Hematopoietic multipotent progenitor cell treated with erythropoietin and hydrocortisone succinate and interleukin-3 and kit ligand, for 8 days (in vitro differentiated cells): ENCODE measurements around the gene SIMC1.
A peak's percentile ranks its signal among the peaks of the same experiment; 100 is the strongest.
"Not testable (repeated sequence)": the region's sequence is repeated elsewhere in the genome, so short reads cannot be mapped to it uniquely, and the experiment has no call there.

Experiments
- DNase-seq: peaks from one replicate; pipeline ENCODE4 v3.0.0-alpha.2; 2015

Gene SIMC1

DNA sequence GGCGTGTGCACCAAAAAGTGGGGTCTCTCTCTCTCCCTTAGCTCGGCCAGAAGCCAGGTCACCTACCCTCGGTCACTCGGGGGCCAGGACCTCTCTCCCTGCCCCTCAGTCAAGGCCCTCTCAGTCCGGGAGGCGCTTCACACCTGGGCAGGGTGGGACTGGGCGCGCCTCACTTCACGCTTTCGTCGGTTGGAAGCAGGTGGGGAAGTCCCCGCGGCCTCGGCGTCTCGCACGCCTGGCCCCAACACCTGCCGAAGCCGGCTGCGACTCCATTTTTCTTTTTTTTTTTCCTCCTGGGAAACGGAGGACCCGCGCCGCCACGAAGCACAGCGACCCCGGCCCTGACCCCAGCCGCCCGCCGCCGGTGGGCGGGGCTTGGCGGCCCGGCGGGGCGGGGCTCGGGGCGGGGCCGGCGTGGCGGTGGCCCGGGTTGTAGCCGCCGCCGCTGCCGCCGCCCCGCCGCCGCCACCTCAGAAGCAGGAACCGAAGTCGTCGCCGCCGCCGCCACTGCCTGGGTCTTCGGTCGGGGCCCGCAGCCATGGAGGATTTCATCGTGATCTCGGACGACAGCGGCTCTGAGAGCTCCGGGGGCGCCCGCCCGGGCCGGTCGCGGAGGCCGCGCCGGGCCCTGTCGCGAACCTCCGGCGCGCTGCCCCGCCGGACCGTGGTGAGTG, at the start of gene SIMC1:
Gene SIMC1, plus strand, starts transcription at position 454 of the 674 bp plus-strand sequence. Its CDS starts 85 bp downstream, at position 539.
- not testable (repeated sequence) for DNase-seq

GRCh38 chr5:176188506-176189193, 49.6 kb upstream of the SIMC1 start:
- no peak for DNase-seq

- no peak for DNase-seq
Measured at GRCh38 chr5:176189857-176190256, 48.4 kb upstream of the SIMC1 start.

DNA sequence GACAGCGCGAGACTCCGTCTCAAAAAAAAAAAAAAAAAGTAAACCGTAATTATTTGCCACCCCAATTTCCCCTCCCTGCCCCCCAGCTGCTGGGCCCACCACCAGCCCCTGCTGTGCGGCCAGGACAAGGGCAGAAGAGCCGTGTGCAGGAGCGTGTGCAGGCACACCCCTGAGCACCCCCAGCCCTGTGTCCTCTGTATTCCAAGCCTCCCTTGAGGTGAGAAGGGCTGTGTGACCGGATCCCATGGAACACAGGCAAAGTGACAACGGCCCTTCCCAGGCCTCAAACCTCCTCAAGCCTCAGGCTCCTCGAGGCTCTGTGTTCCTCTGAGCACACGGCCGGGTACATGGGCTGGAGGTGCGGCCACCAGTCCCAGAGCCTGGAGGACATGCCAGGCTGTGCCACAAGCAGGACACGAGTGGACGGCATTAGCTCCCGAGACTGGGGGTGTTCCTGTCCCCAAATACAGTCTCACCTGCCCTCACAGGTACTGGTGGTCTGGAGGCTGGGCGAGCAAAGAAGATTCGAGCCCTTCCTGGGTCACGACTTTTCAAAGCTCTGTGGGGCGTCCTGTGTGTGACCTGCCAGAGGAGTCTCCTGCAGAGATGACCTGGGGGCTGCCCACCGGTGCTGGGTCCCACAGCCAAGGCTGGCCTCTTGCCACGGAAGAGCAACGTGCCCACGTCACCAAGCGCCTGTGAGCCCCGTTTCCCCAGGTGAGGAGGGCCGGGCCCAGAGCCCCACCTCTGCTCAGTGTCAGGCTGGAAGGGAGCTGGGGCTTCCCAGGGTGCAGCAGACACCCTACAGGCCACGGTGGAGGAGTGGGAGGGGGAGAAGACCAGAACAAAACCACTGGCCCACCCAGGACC, 47.1 kb upstream of the SIMC1 start:
- DNase-seq: no peak

DNA sequence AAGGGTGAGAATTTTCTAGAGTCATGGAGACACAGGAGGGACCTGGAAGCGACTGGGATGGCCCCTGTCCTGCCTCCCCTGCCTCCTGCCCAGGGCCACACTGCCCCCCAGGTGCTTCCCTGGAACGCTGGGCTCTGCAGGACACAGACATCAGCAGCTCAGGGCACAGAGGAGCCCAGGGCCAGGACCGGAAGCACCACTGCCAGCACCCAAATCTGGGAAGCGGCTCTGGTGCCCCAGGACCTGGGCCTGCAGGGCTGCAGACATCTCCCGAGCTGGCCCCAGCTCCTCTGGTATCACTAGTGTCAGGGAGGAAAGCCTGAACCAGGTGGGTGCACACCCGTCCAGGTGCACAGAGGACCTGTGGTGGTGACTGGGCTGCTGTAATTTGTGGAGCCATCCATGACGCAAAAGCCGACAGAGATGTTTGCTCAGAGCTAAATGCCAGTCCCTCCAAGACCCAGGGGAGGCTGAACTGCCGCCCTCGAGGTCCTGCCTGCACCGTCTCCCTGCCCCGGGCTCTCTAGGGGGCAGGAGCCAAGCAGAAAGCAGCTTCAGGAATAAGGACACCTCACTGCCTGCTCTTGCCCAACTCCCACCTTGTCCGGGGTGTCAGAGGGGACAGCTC, 46.0 kb upstream of the SIMC1 start:
- DNase-seq: no peak

DNA sequence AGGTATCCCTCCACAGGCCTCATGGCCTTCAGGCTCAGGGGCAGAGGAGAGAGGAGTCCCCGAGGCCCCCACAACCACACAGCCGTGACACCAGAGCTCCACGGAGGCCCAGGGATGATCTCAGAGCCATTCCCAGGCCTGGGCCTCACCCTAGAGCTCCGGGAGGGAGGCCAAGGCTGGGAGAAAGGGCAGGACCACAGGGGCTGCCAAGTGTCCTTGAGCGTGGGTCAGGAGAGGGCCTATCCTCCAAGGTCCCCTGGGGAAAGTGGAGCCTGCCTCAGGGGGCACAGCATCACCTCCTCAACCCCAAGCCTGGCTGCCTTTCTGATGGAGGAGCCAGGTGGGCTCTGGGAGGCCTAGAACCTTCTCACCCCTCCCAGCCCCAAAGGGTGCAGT, 45.5 kb upstream of the SIMC1 start:
- not testable (repeated sequence) for DNase-seq

DNA sequence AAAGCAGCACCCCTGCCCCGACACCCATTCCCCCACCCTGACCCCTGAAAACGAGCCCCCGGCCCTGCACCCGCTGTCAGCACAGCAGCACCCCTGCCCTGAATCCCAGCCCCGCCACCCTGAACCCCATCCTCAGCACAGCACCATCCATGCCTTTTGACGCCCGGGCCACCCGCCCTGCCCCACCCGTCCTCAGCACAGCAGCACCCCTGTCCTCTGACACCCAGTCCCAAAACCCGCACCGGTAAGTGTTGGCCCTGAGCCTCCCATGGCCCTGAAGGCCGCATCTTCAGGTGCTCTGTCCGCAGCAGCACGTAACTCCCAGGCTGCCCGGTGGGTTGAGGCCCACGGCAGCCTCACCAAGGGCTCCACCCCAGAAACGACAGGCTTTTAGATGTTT, 44.6 kb upstream of the SIMC1 start:
- DNase-seq: not testable (repeated sequence)

DNA sequence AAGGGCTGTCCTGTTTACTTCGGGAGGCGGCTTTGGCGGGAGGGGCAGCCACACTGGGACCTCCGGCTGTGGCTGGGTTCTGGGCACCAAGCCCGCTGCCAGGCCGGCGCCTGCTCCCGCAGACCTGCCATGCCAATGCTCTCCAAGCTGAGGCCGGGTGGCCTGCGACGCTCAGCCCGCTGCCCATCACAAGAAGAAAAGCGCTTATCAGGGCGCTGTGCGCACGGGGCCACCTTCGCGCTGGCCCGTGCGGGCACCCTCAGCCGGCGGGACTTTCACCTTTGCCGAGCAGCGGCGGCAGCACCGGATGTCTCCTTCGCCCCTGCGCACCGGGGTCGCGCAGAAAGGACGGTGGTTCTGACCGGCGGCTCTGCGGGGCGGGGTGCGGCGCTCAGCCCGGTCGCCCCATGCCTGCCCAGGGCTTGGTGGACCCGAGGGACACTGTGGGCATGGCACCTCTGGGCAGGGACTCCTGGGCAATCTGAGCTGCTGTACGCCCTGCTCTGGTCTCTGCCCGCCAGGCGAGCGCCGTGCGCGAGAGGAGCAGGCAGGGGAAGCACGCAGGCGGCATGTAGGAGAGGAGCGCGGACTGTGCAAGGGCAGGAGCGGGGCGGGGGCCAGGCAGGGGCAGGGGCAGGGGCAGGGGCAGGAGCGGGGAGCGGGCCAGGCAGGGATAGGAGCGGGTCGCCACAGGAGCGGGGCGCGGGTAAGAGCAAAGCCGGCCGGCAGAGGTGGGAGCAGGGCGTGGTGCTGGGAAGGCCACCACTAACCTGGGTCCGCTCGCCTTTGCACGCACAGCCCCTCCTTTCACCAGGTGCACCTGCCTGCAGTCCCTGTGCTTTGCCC, 43.8 kb upstream of the SIMC1 start:
- not testable (repeated sequence) for DNase-seq

DNA sequence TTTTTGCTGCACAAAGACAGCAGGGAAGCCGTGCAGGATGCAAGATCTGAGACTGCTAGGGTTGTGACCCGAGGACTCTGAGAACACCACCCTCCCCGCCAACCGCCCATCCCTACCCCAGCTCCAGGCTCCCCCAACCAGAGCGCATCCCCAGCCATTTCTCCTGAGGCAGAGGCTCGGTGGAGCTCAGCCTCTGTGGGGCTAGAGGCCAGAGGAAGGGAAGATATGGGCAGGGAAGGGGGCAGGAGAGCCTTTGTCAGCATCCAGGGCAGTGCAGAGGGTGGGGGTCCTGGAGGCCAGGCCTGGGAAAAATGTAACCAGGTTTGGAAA, 43.2 kb upstream of the SIMC1 start:
- DNase-seq: not testable (repeated sequence)

DNA sequence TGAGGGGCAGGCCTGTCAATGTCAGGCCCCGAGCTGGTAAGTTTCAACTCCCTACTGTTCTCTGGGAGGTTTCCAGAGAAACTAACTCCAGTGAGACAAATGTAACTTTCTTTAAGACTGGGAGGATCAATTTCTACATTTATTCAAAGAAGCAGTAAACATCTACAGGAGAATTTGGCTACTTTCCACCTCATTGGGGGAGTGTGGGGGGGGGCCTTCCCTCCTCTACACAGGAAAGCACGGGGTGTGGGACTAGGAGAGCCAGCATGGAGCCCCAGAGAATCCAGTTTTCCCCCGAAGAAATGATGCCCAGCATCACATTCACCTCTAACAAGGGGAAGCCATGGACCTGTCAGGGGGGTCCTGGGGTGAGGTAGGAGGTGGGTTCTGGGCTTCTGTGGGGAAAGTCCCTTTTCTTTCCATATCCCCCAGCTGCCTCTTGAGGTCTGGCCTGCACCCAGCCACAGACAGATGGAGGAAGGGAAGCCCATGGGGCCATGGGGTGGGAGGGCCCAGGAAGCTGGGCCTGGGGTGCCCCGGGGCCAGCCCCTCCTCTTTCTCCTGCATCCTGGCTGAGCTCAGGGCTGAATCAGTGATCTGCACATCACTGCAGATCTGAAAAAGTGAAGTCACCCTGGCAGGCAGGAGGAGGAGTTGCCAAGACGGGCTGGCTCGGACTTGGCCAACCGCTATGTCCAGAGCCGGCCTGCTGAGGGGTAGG, 42.6 kb upstream of the SIMC1 start:
- DNase-seq: not testable (repeated sequence)

DNA sequence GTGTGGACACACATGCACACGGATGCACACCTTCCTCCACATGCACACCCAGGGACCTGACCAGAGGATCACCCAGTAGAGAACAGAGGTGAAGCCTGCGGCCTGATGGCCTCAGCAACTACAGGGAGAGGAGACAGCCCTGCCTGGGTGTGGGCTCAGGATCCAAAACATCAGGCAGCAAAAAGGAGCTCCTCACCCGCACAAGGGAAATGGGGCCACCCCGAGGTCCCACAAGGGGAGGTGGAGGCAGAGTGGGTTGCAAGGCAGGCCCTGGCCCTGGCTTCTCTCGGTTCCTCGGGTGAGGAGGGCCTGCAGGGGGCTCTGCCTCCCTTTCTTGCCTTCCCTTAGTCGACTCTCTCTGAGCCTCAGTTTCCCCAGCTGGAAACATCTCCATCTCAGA, 41.4 kb upstream of the SIMC1 start:
- not testable (repeated sequence) for DNase-seq

GRCh38 chr5:176197234-176197858, 40.9 kb upstream of the SIMC1 start:
- peak; percentile 83 for DNase-seq

- DNase-seq: not testable (repeated sequence)
Measured at GRCh38 chr5:176198299-176198698, 39.9 kb upstream of the SIMC1 start.

GRCh38 chr5:176198991-176199733, 39.1 kb upstream of the SIMC1 start:
- peak; percentile 6 for DNase-seq

- not testable (repeated sequence) for DNase-seq
Measured at GRCh38 chr5:176199803-176200399, 38.3 kb upstream of the SIMC1 start.

DNA sequence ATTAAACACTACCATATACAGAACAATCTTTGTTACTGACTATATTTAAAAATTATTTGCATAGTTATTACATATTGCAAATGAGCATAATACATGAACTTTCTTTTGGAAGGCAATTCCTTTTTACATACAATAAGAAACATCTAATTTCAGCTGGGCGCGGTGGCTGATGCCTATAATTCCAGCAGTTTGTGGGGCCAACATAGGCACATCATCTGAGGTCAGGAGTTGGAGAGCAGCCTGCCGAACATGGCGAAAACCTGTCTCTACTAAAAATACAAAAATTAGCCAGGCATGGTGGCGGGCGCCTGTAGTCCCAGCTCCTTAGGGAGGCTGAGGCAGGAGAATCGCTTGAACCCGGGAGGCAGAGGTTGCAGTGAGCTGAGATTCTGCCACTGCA, 36.4 kb upstream of the SIMC1 start:
- no peak for DNase-seq

- DNase-seq: no peak
Measured at GRCh38 chr5:176203086-176203485, 35.1 kb upstream of the SIMC1 start.

DNA sequence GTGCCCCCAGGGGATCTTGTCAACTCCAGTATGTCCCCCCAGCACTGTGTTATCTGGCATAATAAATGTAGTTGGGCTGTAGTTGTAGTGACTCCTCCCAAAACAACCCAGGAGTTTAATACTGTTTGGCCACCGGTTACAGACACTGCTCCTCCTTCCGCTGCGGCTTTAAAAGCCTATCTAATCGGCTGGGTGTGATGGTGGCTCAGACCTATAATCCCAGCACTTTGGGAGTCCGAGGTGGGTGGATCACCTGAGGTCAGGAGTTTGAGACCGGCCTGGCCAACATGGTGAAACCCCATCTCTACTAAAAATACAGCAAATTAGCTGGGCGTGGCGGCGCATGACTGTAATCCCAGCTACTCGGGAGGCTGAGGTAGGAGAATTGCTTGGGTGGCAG, 34.7 kb upstream of the SIMC1 start:
- DNase-seq: not testable (repeated sequence)

DNA sequence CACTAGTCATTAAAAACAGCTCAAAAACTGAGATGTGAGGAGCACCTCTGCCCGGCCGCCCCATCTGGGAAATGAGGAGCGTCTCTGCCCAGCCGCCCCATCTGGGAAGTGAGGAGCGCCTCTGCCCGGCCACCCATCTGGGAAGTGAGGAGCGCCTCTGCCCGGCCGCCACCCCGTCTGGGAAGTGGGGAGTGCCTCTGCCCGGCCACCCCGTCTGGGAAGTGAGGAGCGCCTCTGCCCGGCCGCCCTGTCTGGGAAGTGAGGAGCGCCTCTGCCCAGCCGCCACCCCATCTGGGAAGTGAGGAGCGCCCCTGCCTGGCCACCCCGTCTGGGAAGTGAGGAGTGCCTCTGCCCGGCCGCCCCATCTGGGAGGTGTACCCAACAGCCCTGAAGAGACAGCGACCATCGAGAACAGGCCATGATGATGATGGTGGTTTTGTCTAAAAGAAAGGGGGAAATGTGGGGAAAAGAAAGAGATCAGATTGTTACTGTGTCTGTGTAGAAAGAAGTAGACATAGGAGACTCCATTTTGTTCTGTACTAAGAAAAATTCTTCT, 23.7 kb upstream of the SIMC1 start:
- DNase-seq: not testable (repeated sequence)
